ENCODE data around the gene HNMT.

The HNMT gene

GRCh38 chr2:138018866-138019688 is 54.8 kb downstream of the HNMT start:
- Histone ChIP-seq H3K36me3 (ENCODE audit: control insufficient read depth in 2 of 2, insufficient read depth in 2 of 2, low read length in 2 of 2) (no peaks in the 10 kb centered on the region), H3K9me3 (ENCODE audit: control insufficient read depth in 2 of 2, low read length in 2 of 2) (no peaks in the 10 kb centered on the region), H3K4me3 (ENCODE audit: low read length in 2 of 2) (no peak overlapping the region), H3K4me1 (ENCODE audit: control insufficient read depth in 2 of 2, insufficient read depth in 2 of 2, low read length in 2 of 2) (no peaks in the 10 kb centered on the region), H3K27me3 (ENCODE audit: control insufficient read depth in 2 of 2, insufficient read depth in 2 of 2, low read length in 2 of 2) (no peaks in the 10 kb centered on the region), H3K9ac (ENCODE audit: low read depth in 1 of 2, low read length in 2 of 2) (no peak overlapping the region), H3K27ac (ENCODE audit: low read depth in 2 of 2, low read length in 2 of 2) (no peak overlapping the region)

DNA sequence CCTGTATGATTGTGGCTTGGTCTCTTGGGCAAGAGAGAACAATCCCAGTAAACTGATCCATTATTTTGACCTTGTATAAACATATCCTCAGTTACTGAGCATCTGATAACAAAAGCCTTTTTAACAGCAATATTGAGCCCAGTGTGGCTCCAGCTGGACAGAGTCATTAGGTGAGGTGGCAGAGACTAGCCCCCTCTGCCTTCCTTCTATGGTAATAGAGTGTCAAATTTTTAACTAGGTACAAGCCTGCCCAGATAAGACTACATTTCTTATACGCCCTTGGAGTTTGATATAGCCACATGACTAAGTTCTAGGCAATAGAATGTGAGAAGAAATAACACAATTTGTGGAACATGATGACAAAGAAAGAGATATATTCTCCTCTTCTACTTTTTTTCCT is 56.2 kb downstream of the HNMT start:
- Histone ChIP-seq H3K4me3 (ENCODE audit: low read length in 2 of 2) (no peak overlapping the region), H3K27ac (ENCODE audit: low read depth in 2 of 2, low read length in 2 of 2) (no peak overlapping the region), H3K4me1 (ENCODE audit: control insufficient read depth in 2 of 2, insufficient read depth in 2 of 2, low read length in 2 of 2) (no peaks in the 10 kb centered on the region), H3K9me3 (ENCODE audit: control insufficient read depth in 2 of 2, low read length in 2 of 2) (no peaks in the 10 kb centered on the region), H3K36me3 (ENCODE audit: control insufficient read depth in 2 of 2, insufficient read depth in 2 of 2, low read length in 2 of 2) (no peaks in the 10 kb centered on the region), H3K9ac (ENCODE audit: low read depth in 1 of 2, low read length in 2 of 2) (no peak overlapping the region), H3K27me3 (ENCODE audit: control insufficient read depth in 2 of 2, insufficient read depth in 2 of 2, low read length in 2 of 2) (no peaks in the 10 kb centered on the region)

DNA sequence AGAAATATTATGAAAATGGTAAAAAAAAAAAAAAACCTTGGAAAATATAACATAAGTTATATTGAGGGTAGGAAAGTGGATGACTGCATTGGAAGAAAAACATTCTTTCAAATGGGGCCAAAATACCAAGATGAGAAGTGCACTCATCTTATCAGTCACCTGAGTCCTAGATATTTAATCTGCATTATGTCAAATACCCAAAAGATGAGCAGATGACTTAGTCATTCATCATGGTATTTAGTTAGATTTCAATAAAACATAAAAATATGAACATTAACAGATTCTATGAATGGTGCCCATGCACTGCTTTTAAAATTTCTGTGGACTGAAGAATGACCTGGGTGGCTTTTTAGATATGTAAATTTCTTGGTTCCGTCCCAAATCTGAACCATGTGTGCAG is 56.9 kb downstream of the HNMT start:
- no peak overlapping the region for H3K27ac ChIP-seq (ENCODE audit: low read depth in 2 of 2, low read length in 2 of 2)
- H3K9me3 ChIP-seq (ENCODE audit: control insufficient read depth in 2 of 2, low read length in 2 of 2): no peaks in the 10 kb centered on the region
- H3K9ac ChIP-seq (ENCODE audit: low read depth in 1 of 2, low read length in 2 of 2): no peak overlapping the region
- H3K4me3 ChIP-seq (ENCODE audit: low read length in 2 of 2): no peak overlapping the region
- H3K4me1 ChIP-seq (ENCODE audit: control insufficient read depth in 2 of 2, insufficient read depth in 2 of 2, low read length in 2 of 2): no peaks in the 10 kb centered on the region
- H3K27me3 ChIP-seq (ENCODE audit: control insufficient read depth in 2 of 2, insufficient read depth in 2 of 2, low read length in 2 of 2): no peaks in the 10 kb centered on the region
- no peaks in the 10 kb centered on the region for H3K36me3 ChIP-seq (ENCODE audit: control insufficient read depth in 2 of 2, insufficient read depth in 2 of 2, low read length in 2 of 2)

DNA sequence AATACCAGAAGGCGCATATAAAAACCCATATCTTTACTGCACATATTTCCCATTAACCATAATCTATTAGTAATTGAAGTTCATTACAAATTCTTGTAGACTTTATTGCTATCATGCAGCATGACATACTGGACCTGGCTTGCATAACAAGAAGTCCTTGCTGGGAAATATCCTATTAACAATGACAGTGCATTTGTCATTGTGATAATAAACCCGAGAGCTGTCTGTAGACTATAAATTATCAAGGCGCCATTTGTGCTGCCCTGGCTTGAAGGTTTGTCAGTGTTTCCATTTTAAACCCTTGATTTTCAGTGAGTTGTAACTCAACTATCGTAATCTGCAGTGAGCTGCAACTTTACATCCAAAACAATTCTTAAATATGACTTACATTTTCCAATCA is 59.0 kb downstream of the HNMT start:
- no peaks in the 10 kb centered on the region for H3K36me3 ChIP-seq (ENCODE audit: control insufficient read depth in 2 of 2, insufficient read depth in 2 of 2, low read length in 2 of 2)
- H3K4me3 ChIP-seq (ENCODE audit: low read length in 2 of 2): no peak overlapping the region
- no peak overlapping the region for H3K27ac ChIP-seq (ENCODE audit: low read depth in 2 of 2, low read length in 2 of 2)
- H3K4me1 ChIP-seq (ENCODE audit: control insufficient read depth in 2 of 2, insufficient read depth in 2 of 2, low read length in 2 of 2): no peaks in the 10 kb centered on the region
- H3K27me3 ChIP-seq (ENCODE audit: control insufficient read depth in 2 of 2, insufficient read depth in 2 of 2, low read length in 2 of 2): no peaks in the 10 kb centered on the region
- H3K9me3 ChIP-seq (ENCODE audit: control insufficient read depth in 2 of 2, low read length in 2 of 2): no peaks in the 10 kb centered on the region
- no peak overlapping the region for H3K9ac ChIP-seq (ENCODE audit: low read depth in 1 of 2, low read length in 2 of 2)

DNA sequence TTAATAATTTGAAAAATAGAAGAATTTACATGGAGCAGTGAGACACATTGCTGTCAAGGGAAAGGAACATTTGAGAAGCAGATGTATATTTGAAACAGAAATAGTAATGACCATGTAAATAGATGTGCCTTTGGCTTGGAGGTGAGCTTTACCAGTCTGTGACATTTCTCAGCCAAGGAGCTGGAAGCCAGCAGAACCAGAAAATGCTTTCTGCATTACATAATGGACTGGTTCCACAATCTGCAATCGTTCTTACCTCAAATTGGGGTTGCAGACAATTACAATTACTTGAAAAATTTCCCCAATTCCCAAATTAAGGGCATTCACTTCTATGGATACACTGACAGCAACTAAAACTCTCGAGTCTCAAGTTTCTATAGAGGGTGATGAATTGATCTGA is 59.7 kb downstream of the HNMT start:
- H3K9ac ChIP-seq (ENCODE audit: low read depth in 1 of 2, low read length in 2 of 2): no peak overlapping the region
- H3K4me3 ChIP-seq (ENCODE audit: low read length in 2 of 2): no peak overlapping the region
- no peaks in the 10 kb centered on the region for H3K36me3 ChIP-seq (ENCODE audit: control insufficient read depth in 2 of 2, insufficient read depth in 2 of 2, low read length in 2 of 2)
- no peaks in the 10 kb centered on the region for H3K4me1 ChIP-seq (ENCODE audit: control insufficient read depth in 2 of 2, insufficient read depth in 2 of 2, low read length in 2 of 2)
- H3K9me3 ChIP-seq (ENCODE audit: control insufficient read depth in 2 of 2, low read length in 2 of 2): no peaks in the 10 kb centered on the region
- H3K27ac ChIP-seq (ENCODE audit: low read depth in 2 of 2, low read length in 2 of 2): no peak overlapping the region
- no peaks in the 10 kb centered on the region for H3K27me3 ChIP-seq (ENCODE audit: control insufficient read depth in 2 of 2, insufficient read depth in 2 of 2, low read length in 2 of 2)

DNA sequence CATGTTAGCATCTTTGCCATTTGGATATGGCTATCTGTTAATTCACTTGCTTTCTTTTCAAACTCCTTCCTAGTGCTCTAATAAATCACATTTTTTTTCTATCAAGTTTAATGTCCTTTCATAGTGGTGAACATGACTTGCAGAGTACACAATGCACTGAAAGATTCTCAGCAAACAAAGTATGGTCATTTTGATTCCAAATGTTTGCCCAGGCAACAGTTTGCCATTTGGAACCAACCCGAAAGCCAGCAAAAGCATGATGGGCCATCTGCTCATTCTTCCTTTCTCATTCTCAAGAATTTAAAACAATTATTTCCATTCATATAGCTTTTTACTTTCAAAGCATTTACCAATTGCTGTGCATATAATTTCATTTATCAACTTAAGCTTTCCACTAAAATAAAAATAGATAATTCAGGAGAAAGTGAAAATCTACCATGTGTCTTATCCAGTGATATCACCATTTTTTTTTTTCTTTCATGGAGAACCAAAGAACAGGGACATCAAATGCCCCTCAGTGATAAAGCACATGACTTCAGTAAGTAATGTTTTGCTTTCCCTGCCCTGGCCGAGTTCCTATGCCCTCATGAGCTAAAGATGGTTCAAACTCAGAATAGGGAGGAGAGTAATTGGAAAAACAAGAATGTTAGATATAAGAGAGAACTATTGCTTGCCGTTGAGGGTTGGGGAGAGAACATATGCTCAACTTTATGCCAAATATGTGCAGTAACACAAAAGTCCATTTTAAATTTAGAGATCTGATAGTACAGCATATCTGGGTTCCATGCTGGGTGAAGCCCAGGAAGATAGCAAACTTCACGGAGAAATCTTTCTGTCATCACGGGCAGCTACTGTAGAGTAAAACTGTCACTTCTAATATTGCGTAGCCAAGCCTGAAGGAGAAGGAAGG is 62.1 kb downstream of the HNMT start:
- Histone ChIP-seq H3K36me3 (ENCODE audit: control insufficient read depth in 2 of 2, insufficient read depth in 2 of 2, low read length in 2 of 2) (no peaks in the 10 kb centered on the region), H3K27ac (ENCODE audit: low read depth in 2 of 2, low read length in 2 of 2) (no peak overlapping the region), H3K4me1 (ENCODE audit: control insufficient read depth in 2 of 2, insufficient read depth in 2 of 2, low read length in 2 of 2) (no peaks in the 10 kb centered on the region), H3K27me3 (ENCODE audit: control insufficient read depth in 2 of 2, insufficient read depth in 2 of 2, low read length in 2 of 2) (no peaks in the 10 kb centered on the region), H3K9ac (ENCODE audit: low read depth in 1 of 2, low read length in 2 of 2) (no peak overlapping the region), H3K9me3 (ENCODE audit: control insufficient read depth in 2 of 2, low read length in 2 of 2) (no peaks in the 10 kb centered on the region), H3K4me3 (ENCODE audit: low read length in 2 of 2) (no peak overlapping the region)

- H3K9me3 ChIP-seq (ENCODE audit: control insufficient read depth in 2 of 2, low read length in 2 of 2): no peaks in the 10 kb centered on the region
- no peak overlapping the region for H3K4me3 ChIP-seq (ENCODE audit: low read length in 2 of 2)
- H3K36me3 ChIP-seq (ENCODE audit: control insufficient read depth in 2 of 2, insufficient read depth in 2 of 2, low read length in 2 of 2): no peaks in the 10 kb centered on the region
- H3K27ac ChIP-seq (ENCODE audit: low read depth in 2 of 2, low read length in 2 of 2): no peak overlapping the region
- H3K27me3 ChIP-seq (ENCODE audit: control insufficient read depth in 2 of 2, insufficient read depth in 2 of 2, low read length in 2 of 2): no peaks in the 10 kb centered on the region
- H3K4me1 ChIP-seq (ENCODE audit: control insufficient read depth in 2 of 2, insufficient read depth in 2 of 2, low read length in 2 of 2): no peaks in the 10 kb centered on the region
- H3K9ac ChIP-seq (ENCODE audit: low read depth in 1 of 2, low read length in 2 of 2): no peak overlapping the region
Observed at GRCh38 chr2:138028538-138028937, 64.3 kb downstream of the HNMT start.

GRCh38 chr2:138029276-138029675 is 65.0 kb downstream of the HNMT start:
- Histone ChIP-seq H3K4me3 (ENCODE audit: low read length in 2 of 2) (no peak overlapping the region), H3K27me3 (ENCODE audit: control insufficient read depth in 2 of 2, insufficient read depth in 2 of 2, low read length in 2 of 2) (no peaks in the 10 kb centered on the region), H3K9me3 (ENCODE audit: control insufficient read depth in 2 of 2, low read length in 2 of 2) (no peaks in the 10 kb centered on the region), H3K9ac (ENCODE audit: low read depth in 1 of 2, low read length in 2 of 2) (no peak overlapping the region), H3K27ac (ENCODE audit: low read depth in 2 of 2, low read length in 2 of 2) (no peak overlapping the region), H3K36me3 (ENCODE audit: control insufficient read depth in 2 of 2, insufficient read depth in 2 of 2, low read length in 2 of 2) (no peaks in the 10 kb centered on the region), H3K4me1 (ENCODE audit: control insufficient read depth in 2 of 2, insufficient read depth in 2 of 2, low read length in 2 of 2) (no peaks in the 10 kb centered on the region)

DNA sequence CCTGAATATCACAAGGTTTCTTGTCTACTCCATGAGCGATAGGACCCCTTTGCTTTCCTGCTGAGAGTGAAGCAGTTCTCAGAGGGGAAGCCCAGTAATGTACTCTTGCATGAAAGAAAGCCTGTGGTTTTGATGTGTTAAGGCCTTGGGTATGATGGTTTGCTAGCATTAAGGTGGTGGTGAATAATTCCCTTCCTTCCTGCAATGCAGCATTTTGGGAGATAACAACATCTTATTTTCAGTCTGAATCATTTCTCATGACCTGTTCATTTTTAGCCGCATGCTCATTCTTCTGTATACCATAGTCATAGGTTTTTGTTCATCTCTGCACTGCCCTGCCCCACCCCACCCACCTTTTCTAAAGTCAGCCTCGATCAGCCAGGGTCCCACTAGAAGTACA is 66.2 kb downstream of the HNMT start:
- H3K36me3 ChIP-seq (ENCODE audit: control insufficient read depth in 2 of 2, insufficient read depth in 2 of 2, low read length in 2 of 2): no peaks in the 10 kb centered on the region
- no peaks in the 10 kb centered on the region for H3K9me3 ChIP-seq (ENCODE audit: control insufficient read depth in 2 of 2, low read length in 2 of 2)
- no peaks in the 10 kb centered on the region for H3K4me1 ChIP-seq (ENCODE audit: control insufficient read depth in 2 of 2, insufficient read depth in 2 of 2, low read length in 2 of 2)
- no peak overlapping the region for H3K4me3 ChIP-seq (ENCODE audit: low read length in 2 of 2)
- no peaks in the 10 kb centered on the region for H3K27me3 ChIP-seq (ENCODE audit: control insufficient read depth in 2 of 2, insufficient read depth in 2 of 2, low read length in 2 of 2)
- H3K27ac ChIP-seq (ENCODE audit: low read depth in 2 of 2, low read length in 2 of 2): no peak overlapping the region
- H3K9ac ChIP-seq (ENCODE audit: low read depth in 1 of 2, low read length in 2 of 2): no peak overlapping the region

- Histone ChIP-seq H3K9me3 (ENCODE audit: control insufficient read depth in 2 of 2, low read length in 2 of 2) (no peaks in the 10 kb centered on the region), H3K27ac (ENCODE audit: low read depth in 2 of 2, low read length in 2 of 2) (no peak overlapping the region), H3K9ac (ENCODE audit: low read depth in 1 of 2, low read length in 2 of 2) (no peak overlapping the region), H3K4me3 (ENCODE audit: low read length in 2 of 2) (no peak overlapping the region), H3K27me3 (ENCODE audit: control insufficient read depth in 2 of 2, insufficient read depth in 2 of 2, low read length in 2 of 2) (no peaks in the 10 kb centered on the region), H3K4me1 (ENCODE audit: control insufficient read depth in 2 of 2, insufficient read depth in 2 of 2, low read length in 2 of 2) (no peaks in the 10 kb centered on the region), H3K36me3 (ENCODE audit: control insufficient read depth in 2 of 2, insufficient read depth in 2 of 2, low read length in 2 of 2) (no peaks in the 10 kb centered on the region)
Observed at GRCh38 chr2:138032334-138032733, 68.1 kb downstream of the HNMT start.
